Measurements from ENCODE around the gene CHST11. TPM values are rescaled to one million over a fixed set of nuclear protein-coding genes. Genes with fewer than 3 reads are reported as not detected.

The CHST11 gene
- total and polyA plus RNA-seq, 9 of the 15 experiments (the other 6 are each of a cell fraction or from before 2014, with no cell fraction given) = 2.3 to 38.7 (median 15.0) TPM

DNA sequence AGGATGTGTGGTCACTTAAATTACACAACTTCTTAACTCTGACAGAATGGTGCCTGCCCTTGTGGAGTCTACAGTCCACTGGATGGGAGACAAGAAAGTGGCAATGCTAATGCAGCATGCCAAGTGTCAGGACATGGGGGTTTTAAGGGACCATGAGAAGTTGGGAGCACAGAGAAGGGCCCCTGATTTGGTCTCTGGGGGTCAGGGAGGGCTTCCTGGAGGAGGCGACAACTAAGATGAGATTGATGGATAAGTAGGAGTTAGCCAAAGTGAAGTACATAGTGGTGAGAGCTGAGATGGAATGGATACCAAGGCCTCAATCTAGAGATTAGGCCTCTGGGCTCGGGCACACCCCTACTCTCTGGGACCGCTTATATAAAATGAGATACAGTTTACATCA, 236.7 kb downstream of the CHST11 start:
- Histone ChIP-seq H3K36me3 (ENCODE audit: control insufficient read depth, insufficient read depth, low read length) (no peaks in the 10 kb centered on the region), H3K9me3 (replicated peaks; ENCODE audit: control insufficient read depth, insufficient read depth, low read depth, low read length) (no peaks in the 10 kb centered on the region; the same call in 1 of the 2 replicates), H3K4me3 (no peak overlapping the region), H3K27me3 (ENCODE audit: control insufficient read depth in 2 of 2, insufficient read depth in 2 of 2, low read length in 2 of 2) (no peaks in the 10 kb centered on the region), H3K9ac (ENCODE audit: insufficient read depth in 1 of 2, low read depth in 2 of 2, low read length in 2 of 2) (no peak overlapping the region), H4K20me1 (replicated peaks; ENCODE audit: control insufficient read depth, insufficient read depth, low read length) (no peaks in the 10 kb centered on the region; the same call in 1 of the 2 replicates), H3K4me1 (replicated peaks in 1 of 2; ENCODE audit: control insufficient read depth in 2 of 2, insufficient read depth in 2 of 2, low read length in 2 of 2) (no peaks in the 10 kb centered on the region), H3K79me2 (ENCODE audit: control insufficient read depth, insufficient read depth, low read length) (0 out of 3 replicates have a peak, but pooled peaks cover 2% of the 10 kb centered on the region), H3K4me2 (ENCODE audit: insufficient read depth, low read length) (no peak overlapping the region), H3K27ac (ENCODE audit: extremely low read depth, low read depth, low read length) (no peak overlapping the region), H3K9me1 (ENCODE audit: control insufficient read depth, insufficient read depth, low read length) (no peaks in the 10 kb centered on the region), H2AFZ (ENCODE audit: low read depth, low read length) (no peak overlapping the region)
- no TSS peak for BruUV-seq (replicated peaks)
- FAIRE-seq = no peak
- DNase-seq (ENCODE audit: extremely low read depth in 1 of 4, low spot score in 3 of 4) = no peak
- CTCF ChIA-PET (ENCODE audit: low intra/inter-chr PET ratio) = no interaction called here
- TF ChIP-seq ZBTB5 (IDR thresholded peaks at IDR 0.05) (no peak), RBM25 (IDR thresholded peaks at IDR 0.05; ENCODE audit: low read depth, low read length, severe bottlenecking) (peak; percentile 22), ZFP36 (IDR thresholded peaks at IDR 0.05; ENCODE audit: low read depth, low read length, partially characterized antibody) (peak; percentile 91)
- TF ChIP-seq, protein P1, sequence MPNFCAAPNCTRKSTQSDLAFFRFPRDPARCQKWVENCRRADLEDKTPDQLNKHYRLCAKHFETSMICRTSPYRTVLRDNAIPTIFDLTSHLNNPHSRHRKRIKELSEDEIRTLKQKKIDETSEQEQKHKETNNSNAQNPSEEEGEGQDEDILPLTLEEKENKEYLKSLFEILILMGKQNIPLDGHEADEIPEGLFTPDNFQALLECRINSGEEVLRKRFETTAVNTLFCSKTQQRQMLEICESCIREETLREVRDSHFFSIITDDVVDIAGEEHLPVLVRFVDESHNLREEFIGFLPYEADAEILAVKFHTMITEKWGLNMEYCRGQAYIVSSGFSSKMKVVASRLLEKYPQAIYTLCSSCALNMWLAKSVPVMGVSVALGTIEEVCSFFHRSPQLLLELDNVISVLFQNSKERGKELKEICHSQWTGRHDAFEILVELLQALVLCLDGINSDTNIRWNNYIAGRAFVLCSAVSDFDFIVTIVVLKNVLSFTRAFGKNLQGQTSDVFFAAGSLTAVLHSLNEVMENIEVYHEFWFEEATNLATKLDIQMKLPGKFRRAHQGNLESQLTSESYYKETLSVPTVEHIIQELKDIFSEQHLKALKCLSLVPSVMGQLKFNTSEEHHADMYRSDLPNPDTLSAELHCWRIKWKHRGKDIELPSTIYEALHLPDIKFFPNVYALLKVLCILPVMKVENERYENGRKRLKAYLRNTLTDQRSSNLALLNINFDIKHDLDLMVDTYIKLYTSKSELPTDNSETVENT (CRISPR knock-in tag; IDR thresholded peaks at IDR 0.05) = no peak
- in situ Hi-C loops (cut with MboI) (no loop called here), intact Hi-C loops (cut with micrococcal nuclease) (no loop called here)
- POLR2A ChIA-PET = no interaction called here
- 92% methylated on average over 3 of the region's 3 CpGs for WGBS (ENCODE audit: insufficient coverage, low coverage, missing lambda C conversion rate)
- ATAC-seq = no peak
